ENCODE measurements around the gene PDCD5. TPM values are rescaled to one million over a fixed set of nuclear protein-coding genes. Genes with fewer than 3 reads are reported as not detected.

Gene PDCD5
- total and polyA plus RNA-seq, 4 experiments from 2014 or later: 61.1 to 195 (median 120) TPM

DNA sequence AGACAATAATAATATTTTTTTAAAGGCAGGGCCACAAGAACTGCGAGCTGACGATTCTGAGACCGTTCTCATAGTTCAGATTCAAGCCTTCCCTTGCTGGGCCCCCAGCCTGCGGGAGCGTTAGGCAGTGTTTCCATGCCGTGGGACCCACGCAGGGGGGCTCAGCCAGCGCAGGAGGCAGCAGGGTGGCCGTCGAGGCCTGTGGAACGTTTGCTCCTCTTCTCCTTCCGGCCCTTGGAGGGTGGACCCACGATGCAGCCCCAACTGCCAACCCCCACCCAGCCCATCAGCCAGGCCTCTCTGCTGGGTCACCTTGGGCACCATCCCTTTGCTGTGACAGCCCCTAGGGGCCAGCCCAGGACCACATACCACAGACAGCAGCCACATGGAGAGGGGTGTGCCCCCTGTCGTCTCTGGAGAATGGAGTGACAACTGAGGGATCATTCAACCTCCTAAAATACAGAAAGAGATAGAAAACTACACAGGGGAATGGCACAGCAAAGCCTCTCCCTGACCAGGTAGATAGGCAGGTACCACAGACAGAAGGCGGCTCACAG lies 46.8 kb downstream of the PDCD5 start:
- DNase-seq: no peak
- no peaks in the 10 kb centered on the region for H3K4me1 ChIP-seq (ENCODE audit: insufficient read depth, low read length)
- peaks cover 48% of the 10 kb centered on the region for H3K36me3 ChIP-seq (ENCODE audit: insufficient read depth, low read length)
- no peak overlapping the region for H3K4me3 ChIP-seq (ENCODE audit: low read length in 2 of 2)
- H3K27ac Mint-ChIP-seq: peak overlapping the region in 1 of 7 donors; percentile 35
- CTCF ChIA-PET (ENCODE audit: partially characterized antibody): no interaction called here
- peaks cover 33 to 51% of the 10 kb centered on the region in 2 donors for H3K36me3 Mint-ChIP-seq
- no peaks in the 10 kb centered on the region for H3K9me3 ChIP-seq (ENCODE audit: control insufficient read depth in 1 of 2, low read length in 2 of 2)
- intact Hi-C loops (cut with micrococcal nuclease): no loop called here
- POLR2A ChIA-PET (ENCODE audit: partially characterized antibody): interaction anchor here (1.0 kb wide), 1 partner anchor 48 kb away, joined by 3 read pairs; the partner anchor contains the start of gene RGS9BP
- H3K27me3 ChIP-seq (ENCODE audit: insufficient read depth, low read length): no peaks in the 10 kb centered on the region
- H3K27me3 Mint-ChIP-seq: no peaks in the 10 kb centered on the region
- H3K9me3 Mint-ChIP-seq: no peaks in the 10 kb centered on the region
- H3K27ac ChIP-seq (ENCODE audit: low read depth, low read length): no peak overlapping the region
- no peaks in the 10 kb centered on the region for H3K4me1 Mint-ChIP-seq
- no peak overlapping the region for H3K4me3 Mint-ChIP-seq

GRCh38 chr19:32630338-32630737 lies 49.3 kb downstream of the PDCD5 start:
- Mint-ChIP-seq H3K36me3 (peaks cover 34 to 46% of the 10 kb centered on the region in 2 donors), H3K4me3 (no peak overlapping the region), H3K4me1 (no peaks in the 10 kb centered on the region), H3K27me3 (no peaks in the 10 kb centered on the region), H3K9me3 (no peaks in the 10 kb centered on the region), H3K27ac (no peak overlapping the region)
- Histone ChIP-seq H3K27ac (ENCODE audit: low read depth, low read length) (no peak overlapping the region), H3K4me1 (ENCODE audit: insufficient read depth, low read length) (no peaks in the 10 kb centered on the region), H3K9me3 (ENCODE audit: control insufficient read depth in 1 of 2, low read length in 2 of 2) (no peaks in the 10 kb centered on the region), H3K27me3 (ENCODE audit: insufficient read depth, low read length) (no peaks in the 10 kb centered on the region), H3K36me3 (ENCODE audit: insufficient read depth, low read length) (peaks cover 38% of the 10 kb centered on the region), H3K4me3 (ENCODE audit: low read length in 2 of 2) (no peak overlapping the region)
- DNase-seq: no peak
- CTCF ChIA-PET (ENCODE audit: partially characterized antibody): no interaction called here
- POLR2A ChIA-PET (ENCODE audit: partially characterized antibody): no interaction called here
- intact Hi-C loops (cut with micrococcal nuclease): no loop called here

DNA sequence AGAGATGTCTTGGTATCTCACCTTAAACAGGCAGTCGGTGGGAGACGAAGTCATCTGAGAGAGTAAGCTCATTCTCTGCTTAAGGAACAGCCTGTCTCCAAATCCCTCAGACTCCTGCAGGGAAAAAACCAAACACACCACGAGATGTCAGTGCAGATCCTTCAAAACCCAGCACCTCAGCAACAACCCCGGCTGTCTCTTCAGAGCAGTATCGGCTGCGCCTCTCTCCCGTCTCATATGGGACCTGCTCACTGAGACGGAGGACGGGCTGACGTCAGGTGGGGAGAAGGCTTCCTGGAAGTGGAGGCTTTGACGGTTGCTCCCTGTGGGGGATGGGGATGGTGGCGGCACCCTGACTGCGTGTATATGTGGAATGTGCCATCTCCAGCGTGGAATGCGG lies 50.4 kb downstream of the PDCD5 start:
- Histone ChIP-seq H3K27ac (ENCODE audit: low read depth, low read length) (no peak overlapping the region), H3K36me3 (ENCODE audit: insufficient read depth, low read length) (peaks cover 41% of the 10 kb centered on the region), H3K27me3 (ENCODE audit: insufficient read depth, low read length) (no peaks in the 10 kb centered on the region), H3K9me3 (ENCODE audit: control insufficient read depth in 1 of 2, low read length in 2 of 2) (no peaks in the 10 kb centered on the region), H3K4me3 (ENCODE audit: low read length in 2 of 2) (no peak overlapping the region), H3K4me1 (ENCODE audit: insufficient read depth, low read length) (no peaks in the 10 kb centered on the region)
- no peak overlapping the region for H3K4me3 Mint-ChIP-seq
- no peaks in the 10 kb centered on the region for H3K4me1 Mint-ChIP-seq
- intact Hi-C loops (cut with micrococcal nuclease): no loop called here
- H3K36me3 Mint-ChIP-seq: peaks cover 38 to 49% of the 10 kb centered on the region in 2 donors
- ChIA-PET CTCF (ENCODE audit: partially characterized antibody) (no interaction called here), POLR2A (ENCODE audit: partially characterized antibody) (no interaction called here)
- DNase-seq: no peak
- H3K27ac Mint-ChIP-seq: no peak overlapping the region
- no peaks in the 10 kb centered on the region for H3K27me3 Mint-ChIP-seq
- H3K9me3 Mint-ChIP-seq: no peaks in the 10 kb centered on the region

Other genes starting within 250 kb of the PDCD5 start
- gene ZNF507, start 235.6 kb upstream of the PDCD5 start, total RNA-seq: 10 to 100 TPM; 39.2 to 40.8 TPM
- 1 to 10 TPM; 5.0 to 7.8 TPM for gene ZNF507, start 235.6 kb upstream of the PDCD5 start, polyA plus RNA-seq
- gene DPY19L3, start 175.4 kb upstream of the PDCD5 start, total RNA-seq: 10 to 100 TPM; 16.9 to 17.9 TPM
- gene DPY19L3, start 175.4 kb upstream of the PDCD5 start, polyA plus RNA-seq: 1 to 10 TPM in 1 of 2 donors, under 1 TPM in 1; 0.64 to 2.8 TPM
- 10 to 100 TPM; 49.6 to 51.2 TPM for gene ANKRD27, start 94.0 kb downstream of the PDCD5 start, total RNA-seq
- gene ANKRD27, start 94.0 kb downstream of the PDCD5 start, polyA plus RNA-seq: 10 to 100 TPM; 16.0 to 29.9 TPM
- gene RGS9BP, start 94.7 kb downstream of the PDCD5 start, total RNA-seq: under 1 TPM; 0.52 to 0.89 TPM
- gene RGS9BP, start 94.7 kb downstream of the PDCD5 start, polyA plus RNA-seq: under 1 TPM; 0.08 to 0.25 TPM
- gene NUDT19, start 110.6 kb downstream of the PDCD5 start, total RNA-seq: 10 to 100 TPM; 10.5 to 10.6 TPM
- 1 to 10 TPM; 2.0 to 5.4 TPM for gene NUDT19, start 110.6 kb downstream of the PDCD5 start, polyA plus RNA-seq
- gene TDRD12, start 138.6 kb downstream of the PDCD5 start, total RNA-seq: 1 to 10 TPM in 1 of 2 experiments, under 1 TPM in 1; 0.93 to 1.9 TPM
- gene TDRD12, start 138.6 kb downstream of the PDCD5 start, polyA plus RNA-seq: under 1 TPM; 0.20 to 0.37 TPM

Measured in CD4-positive, alpha-beta memory T cell (primary cell).